ENCODE measurements around the gene IL1RAPL2.

DNA sequence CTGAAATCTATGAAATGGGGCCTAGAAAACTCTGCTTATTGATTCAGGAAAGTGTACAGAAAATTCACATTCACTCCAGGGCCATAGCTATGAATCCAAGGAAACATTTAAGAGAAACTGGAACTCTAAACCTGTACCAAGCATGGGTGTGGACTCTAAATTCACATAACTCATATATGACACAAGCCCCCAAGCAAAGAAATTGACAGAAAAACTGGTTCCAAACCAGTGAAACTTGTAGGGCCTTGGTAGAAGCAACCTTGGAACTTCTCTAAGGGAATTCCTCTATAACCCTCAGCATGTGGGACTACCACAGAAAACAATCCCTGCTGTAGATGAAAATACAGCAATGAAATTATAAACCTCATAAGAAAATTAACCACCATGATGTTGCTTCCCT is 1149.7 kb downstream of the IL1RAPL2 start:
- TF ChIP-seq, protein P1, sequence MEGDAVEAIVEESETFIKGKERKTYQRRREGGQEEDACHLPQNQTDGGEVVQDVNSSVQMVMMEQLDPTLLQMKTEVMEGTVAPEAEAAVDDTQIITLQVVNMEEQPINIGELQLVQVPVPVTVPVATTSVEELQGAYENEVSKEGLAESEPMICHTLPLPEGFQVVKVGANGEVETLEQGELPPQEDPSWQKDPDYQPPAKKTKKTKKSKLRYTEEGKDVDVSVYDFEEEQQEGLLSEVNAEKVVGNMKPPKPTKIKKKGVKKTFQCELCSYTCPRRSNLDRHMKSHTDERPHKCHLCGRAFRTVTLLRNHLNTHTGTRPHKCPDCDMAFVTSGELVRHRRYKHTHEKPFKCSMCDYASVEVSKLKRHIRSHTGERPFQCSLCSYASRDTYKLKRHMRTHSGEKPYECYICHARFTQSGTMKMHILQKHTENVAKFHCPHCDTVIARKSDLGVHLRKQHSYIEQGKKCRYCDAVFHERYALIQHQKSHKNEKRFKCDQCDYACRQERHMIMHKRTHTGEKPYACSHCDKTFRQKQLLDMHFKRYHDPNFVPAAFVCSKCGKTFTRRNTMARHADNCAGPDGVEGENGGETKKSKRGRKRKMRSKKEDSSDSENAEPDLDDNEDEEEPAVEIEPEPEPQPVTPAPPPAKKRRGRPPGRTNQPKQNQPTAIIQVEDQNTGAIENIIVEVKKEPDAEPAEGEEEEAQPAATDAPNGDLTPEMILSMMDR (IDR thresholded peaks at IDR 0.05; ENCODE audit: low read depth, low read length, poor library complexity, severe bottlenecking) = no peak
- TF ChIP-seq EZH2phosphoT487 (IDR thresholded peaks at IDR 0.05; ENCODE audit: borderline replicate concordance, low read length) = no peak

Measured in DOHH2 (cell line).